Liver (tissue), 9 donors: ENCODE results near the gene KCNK10. TPM values are rescaled to one million over a fixed set of nuclear protein-coding genes. Genes with fewer than 3 reads are reported as not detected.

Source experiments
- DNase-seq: peaks from one replicate; pipeline ENCODE4 v3.0.0-alpha.2; 2017; ENCODE audit warnings: low spot score
- H3K27ac ChIP-seq, 2 donors: one replicate each; pipeline ENCODE4 v1.7.0; 2013; ENCODE audit warnings: inconsistent platforms in 2 of 2, low read length in 2 of 2, control low read depth in 1 of 2, low read depth in 1 of 2, mild to moderate bottlenecking in 1 of 2
- H3K27me3 ChIP-seq, 4 donors: one replicate each; pipeline versions ENCODE4 v1.6.1 to v1.7.0; 2013; ENCODE audit warnings: low read length in 3 of 4, inconsistent platforms in 1 of 4, mild to moderate bottlenecking in 1 of 4, moderate library complexity in 1 of 4; ENCODE audit not compliant: control insufficient read depth in 4 of 4, insufficient read depth in 4 of 4
- H3K36me3 ChIP-seq, 4 donors: one replicate each; pipeline versions ENCODE4 v1.6.1 to v1.7.0; 2013; ENCODE audit warnings: low read length in 3 of 4, mild to moderate bottlenecking in 3 of 4, low read depth in 1 of 4, moderate library complexity in 1 of 4; ENCODE audit not compliant: control insufficient read depth in 4 of 4, insufficient read depth in 3 of 4
- H3K4me1 ChIP-seq, 4 donors: one replicate each; pipeline versions ENCODE4 v1.6.1 to v1.7.0; 2013; ENCODE audit warnings: low read length in 3 of 4, mild to moderate bottlenecking in 3 of 4, moderate library complexity in 1 of 4; ENCODE audit not compliant: control insufficient read depth in 4 of 4, insufficient read depth in 4 of 4
- H3K4me3 ChIP-seq, 3 donors: one replicate each; pipeline versions ENCODE4 v1.6.1 to v1.7.0; 2013; ENCODE audit warnings: low read length in 3 of 3, control low read depth in 1 of 3, low read depth in 1 of 3, mild to moderate bottlenecking in 1 of 3
- H3K9ac ChIP-seq, 2 donors: one replicate each; pipeline ENCODE4 v1.7.0; 2013; ENCODE audit warnings: low read length in 2 of 2, mild to moderate bottlenecking in 2 of 2, moderate library complexity in 2 of 2, control low read depth in 1 of 2, low read depth in 1 of 2
- H3K9me3 ChIP-seq, 4 donors: one replicate each; pipeline versions ENCODE4 v1.6.1 to v1.7.0; 2013; ENCODE audit warnings: low read length in 3 of 4; ENCODE audit not compliant: control insufficient read depth in 4 of 4
- CTCF ChIP-seq: fragments of 150-350 bp; IDR thresholded peaks from 2 replicates; pipeline ENCODE4 v1.5.1; 2017; ENCODE audit warnings: improper control_type of control experiment, low read depth, low read length; ENCODE audit not compliant: missing input control
- EGR1 ChIP-seq, 2 donors: IDR thresholded peaks; 2 replicates each; pipeline ENCODE4 v1.6.1; 2016 to 2018; ENCODE audit warnings: antibody characterized with exemption in 2 of 2, low read depth in 2 of 2
- FOXA2 ChIP-seq: IDR thresholded peaks from 2 replicates; pipeline ENCODE4 v1.6.1; 2016; ENCODE audit warnings: antibody characterized with exemption
- GABPA ChIP-seq, 2 donors: IDR thresholded peaks in 1 of 2; conservative IDR thresholded peaks in 1 of 2; 2 replicates each; pipeline ENCODE4 v1.6.1; 2016; ENCODE audit warnings: antibody characterized with exemption in 2 of 2, mild to moderate bottlenecking in 1 of 2, moderate library complexity in 1 of 2
- HNF4G ChIP-seq: IDR thresholded peaks from 2 replicates; pipeline ENCODE4 v1.6.1; 2016; ENCODE audit warnings: antibody characterized with exemption
- JUND ChIP-seq, 2 donors: IDR thresholded peaks; 2 replicates each; pipeline ENCODE4 v1.6.1; 2016; ENCODE audit warnings: antibody characterized with exemption in 2 of 2
- MAX ChIP-seq: IDR thresholded peaks from 2 replicates; pipeline ENCODE4 v1.6.1; 2016; ENCODE audit warnings: antibody characterized with exemption
- NR2F2 ChIP-seq: IDR thresholded peaks from 2 replicates; pipeline ENCODE4 v1.6.1; 2016; ENCODE audit warnings: antibody characterized with exemption
- RAD21 ChIP-seq, 2 donors: IDR thresholded peaks; 2 replicates each; pipeline ENCODE4 v1.6.1; 2016; ENCODE audit warnings: antibody characterized with exemption in 2 of 2, mild to moderate bottlenecking in 2 of 2
- REST ChIP-seq: IDR thresholded peaks from 2 replicates; pipeline ENCODE4 v1.6.1; 2016; ENCODE audit warnings: antibody characterized with exemption, mild to moderate bottlenecking
- RXRA ChIP-seq, 2 donors: IDR thresholded peaks; 2 replicates each; pipeline ENCODE4 v1.6.1; 2017 to 2018; ENCODE audit warnings: antibody characterized with exemption in 2 of 2, mild to moderate bottlenecking in 1 of 2
- SP1 ChIP-seq: IDR thresholded peaks from 2 replicates; pipeline ENCODE4 v1.6.1; 2018; ENCODE audit warnings: antibody characterized with exemption, mild to moderate bottlenecking
- YY1 ChIP-seq: IDR thresholded peaks from 2 replicates; pipeline ENCODE4 v1.6.1; 2016; ENCODE audit warnings: antibody characterized with exemption, mild to moderate bottlenecking
- ZBTB33 ChIP-seq: IDR thresholded peaks from 2 replicates; pipeline ENCODE4 v1.6.1; 2016; ENCODE audit warnings: antibody characterized with exemption
- WGBS: extraction: QIAGEN DNeasy Blood & Tissue Kit; methylation state at CpG from one replicate; pipeline ENCODE4 v1.1.7; 2013; 5-methylcytosine and 5-hydroxymethylcytosine counted together
- polyA plus RNA-seq, 2 donors: library from polyadenylated mRNA; stranded (reverse) in 1 of 2; unstranded in 1 of 2; fragments of 200-250 nt in 1 of 2; fragments of >200 nt in 1 of 2; fragmentation: Nextera tagmentation in 1 of 2; extraction: Ambion mirVana in 1 of 2; gene quantifications; one replicate each; pipeline versions ENCODE4 v1.2.1 to v1.2.3, GENCODE V29; 2013 to 2015
- total RNA-seq, 2 donors: library from RNA; depleted of rRNA; stranded (reverse); fragments of >200 nt; gene quantifications; one replicate each; pipeline ENCODE4 v1.2.3, GENCODE V29; 2014
- donor health status: healthy.
- donor health status: healthy.
- donor health status: healthy.
- donor health status: healthy.
- donor health status: healthy.

Gene KCNK10
- total and polyA plus RNA-seq, 4 donors: 0.05 TPM; not detected in 3

GRCh38 chr14:88210426-88210825, 112.6 kb downstream of the KCNK10 start:
- H3K9ac ChIP-seq: no peak overlapping the region
- no peaks in the 10 kb centered on the region for H3K9me3 ChIP-seq
- H3K36me3 ChIP-seq: no peaks in the 10 kb centered on the region
- H3K27ac ChIP-seq: no peak overlapping the region
- no peak for DNase-seq
- H3K4me3 ChIP-seq: no peak overlapping the region
- H3K4me1 ChIP-seq: no peaks in the 10 kb centered on the region
- H3K27me3 ChIP-seq: peaks cover 0 to 5% (median 0%) of the 10 kb centered on the region in 4 donors
- WGBS: 74% methylated on average over 8 of the region's 8 CpGs
- TF ChIP-seq REST (no peak), JUND (IDR thresholded peaks at IDR 0.05) (no peak), MAX (no peak), HNF4G (no peak), ZBTB33 (no peak), CTCF (no peak), EGR1 (IDR thresholded peaks at IDR 0.05; ENCODE audit: low read depth in 2 of 2) (no peak), SP1 (no peak), GABPA (IDR thresholded peaks at IDR 0.05 in 1 of 2, conservative IDR thresholded peaks at IDR 0.05 in 1 of 2) (no peak), RAD21 (IDR thresholded peaks at IDR 0.05) (no peak), RXRA (IDR thresholded peaks at IDR 0.05) (no peak), YY1 (no peak), NR2F2 (no peak)

- no peak for DNase-seq
- no peak overlapping the region for H3K4me3 ChIP-seq
- H3K27ac ChIP-seq: no peak overlapping the region
- H3K4me1 ChIP-seq: no peaks in the 10 kb centered on the region
- 57% methylated on average over 17 of the region's 17 CpGs for WGBS
- TF ChIP-seq SP1 (no peak), FOXA2 (no peak), ZBTB33 (no peak), RAD21 (IDR thresholded peaks at IDR 0.05) (no peak)
- no peaks in the 10 kb centered on the region for H3K36me3 ChIP-seq
- no peak overlapping the region for H3K9ac ChIP-seq
- peaks cover 0 to 5% (median 0%) of the 10 kb centered on the region in 4 donors for H3K27me3 ChIP-seq
- no peaks in the 10 kb centered on the region for H3K9me3 ChIP-seq
Measured at GRCh38 chr14:88209273-88209672, 113.8 kb downstream of the KCNK10 start.
